AG04450 (cell line): ENCODE measurements around the gene PCNX2. TPM values are rescaled to one million over a fixed set of nuclear protein-coding genes. Genes with fewer than 3 reads are reported as not detected.

Experiments
- CTCF ChIA-PET: fragments of 300-600, 350-600 bp; formaldehyde crosslinking; extraction: SDS; loops from one replicate; lab custom pipeline; 2022; ENCODE audit warnings: antibody characterized with exemption, inconsistent platforms; lab: Charles Lee
- POLR2A ChIA-PET: fragments of 350-600 bp; formaldehyde crosslinking; extraction: SDS; loops from one replicate; lab custom pipeline; 2021; ENCODE audit warnings: antibody characterized with exemption, inconsistent platforms; lab: Yijun Ruan, JAX
- DNase-seq: peaks from one replicate; pipeline ENCODE4 v3.0.0-alpha.2; 2011; ENCODE audit warnings: low read depth, low spot score
- H3K27ac ChIP-seq: one replicate; pipeline ENCODE4 v1.5.1; 2012; ENCODE audit warnings: low read depth, low read length, control low read depth
- H3K27me3 ChIP-seq: one replicate; pipeline ENCODE4 v1.6.0; 2012; ENCODE audit warnings: low read length; ENCODE audit not compliant: control insufficient read depth, insufficient read depth
- H3K4me3 ChIP-seq: 2 replicates; pipeline ENCODE4 v1.5.1; 2011; ENCODE audit warnings: mild to moderate bottlenecking, low read depth, low read length, control low read depth
- H3K9me3 ChIP-seq: 2 replicates; pipeline ENCODE4 v1.5.1; 2012; ENCODE audit warnings: low read length; ENCODE audit not compliant: control insufficient read depth, insufficient read depth
- polyA plus RNA-seq: library from polyadenylated mRNA; depleted of rRNA; stranded (reverse); fragments of >200 nt; gene quantifications from 2 replicates; pipeline ENCODE4 v1.2.3, GENCODE V29; 2011
- TF ChIP-seq, protein P1 (sequence below): IDR thresholded peaks from 2 replicates; pipeline ENCODE4 v1.5.1; 2011; ENCODE audit warnings: low read depth, low read length, control low read depth, inconsistent platforms

Gene PCNX2
- polyA plus RNA-seq, 1 experiment = 29.8 TPM

DNA sequence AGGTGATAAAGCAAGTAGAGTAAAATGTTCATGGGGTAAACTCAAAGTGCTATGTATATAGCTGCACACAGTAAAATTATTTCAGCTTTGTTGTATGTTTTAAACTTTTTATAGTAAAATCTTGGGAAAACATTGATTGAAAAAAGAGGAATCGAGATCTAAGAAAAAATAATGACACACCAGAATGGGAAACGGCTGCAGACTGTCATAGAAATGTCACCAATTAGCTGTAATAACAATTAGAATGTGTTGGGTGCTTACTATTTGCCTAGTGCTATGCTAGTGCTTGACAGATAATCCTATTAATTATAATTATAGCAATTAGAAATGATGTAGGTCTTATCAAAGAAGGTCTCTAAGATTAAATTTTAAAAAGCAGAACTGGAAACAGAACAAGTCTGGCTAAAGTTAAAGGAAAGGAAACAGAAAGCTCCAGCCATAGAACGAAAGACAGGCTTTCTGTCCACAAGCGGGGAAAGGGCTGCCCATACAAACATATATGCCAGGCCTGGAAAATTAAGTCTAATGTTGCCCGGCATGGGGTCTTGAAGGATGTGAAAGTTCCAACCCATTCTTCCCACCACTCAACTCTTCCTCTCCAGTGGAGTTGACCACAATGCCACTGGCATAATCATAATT is 5.0 kb downstream of the PCNX2 start:
- POLR2A ChIA-PET = no interaction called here
- CTCF ChIA-PET = interaction anchor here (1.5 kb wide), 1 partner anchor 13 kb away, joined by 4 read pairs; no protein-coding TSS in a partner anchor
- Histone ChIP-seq H3K4me3 (no peak overlapping the region), H3K27me3 (no peaks in the 10 kb centered on the region), H3K27ac (no peak overlapping the region), H3K9me3 (no peaks in the 10 kb centered on the region)
- no peak for DNase-seq
- TF ChIP-seq, protein P1, sequence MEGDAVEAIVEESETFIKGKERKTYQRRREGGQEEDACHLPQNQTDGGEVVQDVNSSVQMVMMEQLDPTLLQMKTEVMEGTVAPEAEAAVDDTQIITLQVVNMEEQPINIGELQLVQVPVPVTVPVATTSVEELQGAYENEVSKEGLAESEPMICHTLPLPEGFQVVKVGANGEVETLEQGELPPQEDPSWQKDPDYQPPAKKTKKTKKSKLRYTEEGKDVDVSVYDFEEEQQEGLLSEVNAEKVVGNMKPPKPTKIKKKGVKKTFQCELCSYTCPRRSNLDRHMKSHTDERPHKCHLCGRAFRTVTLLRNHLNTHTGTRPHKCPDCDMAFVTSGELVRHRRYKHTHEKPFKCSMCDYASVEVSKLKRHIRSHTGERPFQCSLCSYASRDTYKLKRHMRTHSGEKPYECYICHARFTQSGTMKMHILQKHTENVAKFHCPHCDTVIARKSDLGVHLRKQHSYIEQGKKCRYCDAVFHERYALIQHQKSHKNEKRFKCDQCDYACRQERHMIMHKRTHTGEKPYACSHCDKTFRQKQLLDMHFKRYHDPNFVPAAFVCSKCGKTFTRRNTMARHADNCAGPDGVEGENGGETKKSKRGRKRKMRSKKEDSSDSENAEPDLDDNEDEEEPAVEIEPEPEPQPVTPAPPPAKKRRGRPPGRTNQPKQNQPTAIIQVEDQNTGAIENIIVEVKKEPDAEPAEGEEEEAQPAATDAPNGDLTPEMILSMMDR = no peak

DNA sequence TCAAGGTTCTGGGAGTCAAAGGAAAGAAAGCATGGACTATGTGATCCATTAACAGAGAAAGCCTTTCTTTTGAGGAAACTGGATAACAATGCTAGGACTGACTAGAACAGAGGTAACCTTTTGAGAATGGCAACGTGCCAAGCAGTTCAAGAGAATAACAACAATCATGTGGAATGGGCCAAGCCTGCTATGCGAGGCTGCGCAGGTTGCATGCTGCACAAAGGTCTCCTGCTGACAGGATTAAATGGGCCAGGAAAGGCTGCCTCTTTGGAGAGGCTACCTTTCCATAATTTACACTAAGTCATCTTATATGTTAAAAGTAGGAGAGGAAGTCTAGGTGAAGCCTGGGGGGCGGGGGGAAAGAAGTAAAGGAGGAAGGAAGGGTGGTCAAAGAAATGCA is 5.8 kb downstream of the PCNX2 start:
- TF ChIP-seq, protein P1 = no peak
- Histone ChIP-seq H3K27ac (no peak overlapping the region), H3K27me3 (no peaks in the 10 kb centered on the region), H3K4me3 (no peak overlapping the region), H3K9me3 (no peaks in the 10 kb centered on the region)
- no peak for DNase-seq
- ChIA-PET POLR2A (no interaction called here), CTCF (interaction anchor here (1.5 kb wide), 1 partner anchor 14 kb away, joined by 4 read pairs; no protein-coding TSS in a partner anchor)

DNA sequence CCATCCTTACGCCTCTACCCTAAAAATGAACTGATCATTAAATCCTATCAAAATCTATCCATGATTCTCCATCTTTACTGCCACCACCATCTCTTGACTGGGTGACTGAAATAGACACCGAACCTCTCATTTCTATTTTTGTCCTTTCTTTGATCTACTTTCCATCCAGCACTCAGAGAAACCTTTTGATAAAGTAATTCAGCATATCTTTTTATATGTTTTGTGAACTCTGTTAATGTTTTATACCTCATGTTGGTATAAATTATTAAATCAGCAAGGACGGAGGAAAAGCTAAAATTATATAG is 13.0 kb downstream of the PCNX2 start:
- H3K4me3 ChIP-seq = no peak overlapping the region
- POLR2A ChIA-PET = no interaction called here

DNA sequence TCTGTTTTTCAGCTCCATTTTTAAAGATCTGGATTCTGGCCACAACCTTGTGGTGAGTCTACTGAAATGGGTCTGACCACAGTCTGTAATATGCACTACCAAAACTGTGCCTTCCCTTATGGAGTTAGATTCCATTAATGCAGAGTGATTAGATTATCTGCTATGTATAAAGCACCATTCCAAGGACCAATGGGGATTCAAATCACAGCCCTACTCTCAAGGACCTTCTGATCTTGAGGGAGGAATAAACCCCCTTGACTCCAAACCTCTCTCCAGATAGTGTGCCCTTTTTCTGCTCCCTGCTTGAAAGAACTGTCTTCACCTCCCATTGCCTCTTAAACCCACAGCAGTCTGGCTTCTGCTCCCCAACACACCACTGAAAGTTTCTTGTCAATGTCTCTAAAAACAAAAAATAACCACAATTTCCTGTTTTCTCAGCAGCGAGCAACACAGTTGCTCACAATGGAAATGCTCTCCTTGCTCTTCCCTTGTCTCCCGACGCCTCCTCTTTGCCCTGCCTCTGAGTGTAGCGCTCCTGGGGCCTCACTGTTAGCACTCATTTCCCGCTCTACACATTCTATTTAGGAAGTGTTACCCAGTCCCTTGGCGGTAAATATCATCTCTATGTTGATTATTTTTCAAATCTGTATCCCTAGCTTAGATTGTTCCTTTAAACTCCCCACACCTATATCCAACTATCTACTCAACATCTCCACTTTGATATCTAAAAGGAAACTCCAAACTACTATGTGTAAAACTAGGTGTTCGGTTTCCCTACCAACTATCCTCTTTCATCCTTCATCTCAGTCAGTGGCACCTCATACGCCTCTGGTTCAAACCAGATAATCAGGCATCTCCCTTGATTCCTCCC is 13.6 kb downstream of the PCNX2 start:
- H3K9me3 ChIP-seq = no peaks in the 10 kb centered on the region
- no peak for DNase-seq
- ChIA-PET POLR2A (no interaction called here), CTCF (no interaction called here)
- no peaks in the 10 kb centered on the region for H3K27me3 ChIP-seq
- TF ChIP-seq, protein P1 = no peak
- no peak overlapping the region for H3K4me3 ChIP-seq
- H3K27ac ChIP-seq = no peak overlapping the region

More for the DNA sequence above, 13.0 kb downstream of the PCNX2 start:
- CTCF ChIA-PET = no interaction called here
- Histone ChIP-seq H3K27ac (no peak overlapping the region), H3K9me3 (no peaks in the 10 kb centered on the region), H3K27me3 (no peaks in the 10 kb centered on the region)
- TF ChIP-seq, protein P1 = no peak
- no peak for DNase-seq

DNA sequence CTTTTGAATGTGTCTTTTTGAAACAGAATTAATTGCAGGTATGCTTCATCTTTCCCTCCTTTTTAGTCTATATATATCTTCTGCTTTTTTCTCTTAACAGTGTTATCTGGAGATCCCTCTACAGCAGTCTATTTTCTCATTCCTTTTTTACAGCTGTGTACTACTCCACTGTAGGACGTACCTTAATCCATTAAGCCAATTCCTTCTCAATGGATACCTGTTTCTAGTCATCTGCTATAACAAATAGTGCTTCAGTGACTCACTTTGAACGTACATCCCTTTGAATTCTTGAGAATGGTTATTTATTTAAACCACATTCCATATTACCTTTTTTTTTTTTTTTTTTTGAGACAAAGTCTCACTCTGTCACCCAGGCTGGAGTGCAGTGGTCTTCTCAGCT is 15.6 kb downstream of the PCNX2 start:
- Histone ChIP-seq H3K27ac (no peak overlapping the region), H3K9me3 (no peaks in the 10 kb centered on the region), H3K4me3 (no peak overlapping the region), H3K27me3 (no peaks in the 10 kb centered on the region)
- TF ChIP-seq, protein P1 = no peak
- no peak for DNase-seq
- ChIA-PET CTCF (no interaction called here), POLR2A (no interaction called here)
